IPS-18a (cell line): ENCODE results near the gene TIAM2.

ENCODE experiments used
- H3K27ac ChIP-seq: one replicate; pipeline ENCODE4 v1.5.1; 2013; ENCODE audit warnings: low read length
- H3K27me3 ChIP-seq: one replicate; pipeline ENCODE4 v1.6.1; 2013; ENCODE audit warnings: mild to moderate bottlenecking, low read length; ENCODE audit not compliant: control insufficient read depth, insufficient read depth
- H3K36me3 ChIP-seq: one replicate; pipeline ENCODE4 v1.6.1; 2013; ENCODE audit warnings: low read depth, low read length; ENCODE audit not compliant: control insufficient read depth
- H3K4me1 ChIP-seq: one replicate; pipeline ENCODE4 v1.6.1; 2013; ENCODE audit warnings: low read depth, low read length; ENCODE audit not compliant: control insufficient read depth
- H3K4me3 ChIP-seq: one replicate; pipeline ENCODE4 v1.5.1; 2013; ENCODE audit warnings: low read length
- H3K9ac ChIP-seq: one replicate; pipeline ENCODE4 v1.6.1; 2013; ENCODE audit warnings: mild to moderate bottlenecking, low read length, moderate library complexity
- H3K9me3 ChIP-seq: one replicate; pipeline ENCODE4 v1.6.1; 2013; ENCODE audit warnings: low read depth, low read length; ENCODE audit not compliant: control insufficient read depth

The TIAM2 gene

DNA sequence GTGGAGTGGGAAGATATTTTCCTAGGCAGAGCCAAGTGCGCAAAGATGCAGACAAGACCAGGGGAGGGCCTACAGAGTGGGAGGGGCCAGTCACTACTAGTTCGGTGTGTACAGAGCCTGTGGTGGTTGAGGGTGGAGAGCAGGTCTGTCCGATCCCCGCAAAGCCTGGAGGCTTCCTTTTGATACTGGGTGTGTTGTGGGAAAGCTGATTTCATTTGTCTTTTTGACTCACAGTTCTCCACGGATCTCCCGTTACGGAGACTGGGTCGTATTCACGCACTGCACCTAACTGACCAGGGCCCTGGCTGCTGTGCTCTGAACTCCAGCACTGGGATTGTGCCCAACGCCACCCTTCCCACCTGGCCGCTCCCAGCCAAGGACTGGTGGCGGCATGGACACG is 1.4 kb upstream of the TIAM2 start:
- no peak overlapping the region for H3K4me3 ChIP-seq
- H3K9ac ChIP-seq, result no peak overlapping the region
- peaks cover 15% of the 10 kb centered on the region for H3K4me1 ChIP-seq
- peaks cover 19% of the 10 kb centered on the region for H3K27me3 ChIP-seq
- no peaks in the 10 kb centered on the region for H3K9me3 ChIP-seq
- H3K36me3 ChIP-seq, result no peaks in the 10 kb centered on the region
- no peak overlapping the region for H3K27ac ChIP-seq

DNA sequence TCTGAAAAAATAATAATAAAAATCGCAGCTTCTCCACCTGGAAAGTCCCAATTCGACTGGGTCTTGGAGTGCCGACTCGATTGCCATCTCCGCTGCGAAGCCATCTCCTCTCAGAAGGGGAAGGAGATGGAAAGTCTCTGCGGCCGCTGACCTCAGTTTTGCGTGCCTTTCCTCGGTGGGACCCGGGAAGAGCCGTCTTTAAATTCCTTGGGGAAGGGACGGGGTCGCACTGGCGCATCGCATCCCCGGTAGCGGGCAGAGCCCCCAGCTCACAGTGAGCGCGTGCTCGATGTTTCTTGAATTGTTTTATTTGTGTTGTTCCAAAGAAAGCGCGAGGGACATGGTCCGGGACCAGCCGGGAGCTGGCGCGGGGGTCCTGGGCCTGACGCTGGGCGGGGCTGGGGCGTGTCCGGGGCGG is 270 bp upstream of the TIAM2 start:
- Histone ChIP-seq H3K4me1 (peaks cover 10% of the 10 kb centered on the region), H3K4me3 (peak overlapping the region; percentile 80), H3K36me3 (no peaks in the 10 kb centered on the region), H3K9ac (peak overlapping the region; percentile 61), H3K9me3 (no peaks in the 10 kb centered on the region), H3K27me3 (peaks cover 19% of the 10 kb centered on the region), H3K27ac (no peak overlapping the region)

DNA sequence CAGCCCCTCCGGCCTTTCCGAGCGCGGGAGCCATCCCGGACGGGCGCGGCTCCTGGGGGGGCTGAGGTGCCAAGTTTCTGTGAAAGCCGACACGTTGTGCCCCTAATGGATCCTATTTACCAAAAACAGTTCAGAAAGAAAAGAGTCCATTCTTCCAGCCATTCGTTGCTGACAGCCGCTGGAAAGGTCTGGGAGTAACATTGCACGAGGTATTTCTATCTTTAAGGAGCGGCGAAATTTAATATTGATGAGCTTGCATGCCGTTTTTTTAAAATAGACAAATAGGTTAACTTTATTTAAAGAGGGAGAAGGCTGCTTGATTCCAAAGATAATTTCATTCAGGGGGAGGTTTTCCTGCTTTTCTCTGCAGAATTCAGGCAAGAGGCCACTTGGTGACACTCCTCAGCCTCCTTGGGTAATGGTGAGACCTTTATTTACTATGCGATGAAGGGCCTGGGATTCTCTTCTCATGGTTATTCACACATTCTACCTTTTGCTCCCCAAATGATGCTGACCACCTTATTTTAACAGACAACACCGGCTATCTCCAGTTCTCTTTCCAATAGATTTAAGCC is 988 bp downstream of the TIAM2 start:
- peaks cover 10% of the 10 kb centered on the region for H3K4me1 ChIP-seq
- no peak overlapping the region for H3K27ac ChIP-seq
- peak overlapping the region; percentile 63 for H3K9ac ChIP-seq
- no peaks in the 10 kb centered on the region for H3K36me3 ChIP-seq
- H3K9me3 ChIP-seq, result no peaks in the 10 kb centered on the region
- peak overlapping the region; percentile 80 for H3K4me3 ChIP-seq
- H3K27me3 ChIP-seq, result peaks cover 19% of the 10 kb centered on the region

DNA sequence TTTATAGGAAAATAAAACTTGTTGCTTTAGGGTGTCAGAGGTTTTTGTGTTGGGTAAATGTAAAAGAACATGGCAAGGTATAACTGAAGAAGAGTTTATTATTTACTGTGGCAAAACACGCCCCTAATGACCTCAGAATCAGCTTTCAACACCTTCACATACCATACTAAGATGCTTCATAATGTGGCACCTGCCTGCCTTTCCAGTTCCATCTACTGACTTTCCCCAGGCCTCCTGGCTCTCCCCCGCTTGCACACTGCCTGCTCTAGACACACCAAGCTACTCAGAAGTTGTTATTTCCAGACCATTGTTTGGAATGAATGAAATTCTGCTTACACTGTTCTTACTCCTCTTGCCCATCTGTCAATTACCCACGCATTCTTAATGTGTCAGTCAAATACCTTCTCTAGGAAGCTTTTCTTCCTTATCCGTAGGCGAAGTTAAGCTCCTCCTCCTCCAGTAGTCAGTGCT is 1.8 kb downstream of the TIAM2 start:
- Histone ChIP-seq H3K4me3 (peak overlapping the region; percentile 80), H3K36me3 (no peaks in the 10 kb centered on the region), H3K4me1 (peaks cover 10% of the 10 kb centered on the region), H3K27ac (no peak overlapping the region), H3K9me3 (no peaks in the 10 kb centered on the region), H3K27me3 (peaks cover 19% of the 10 kb centered on the region), H3K9ac (no peak overlapping the region)

DNA sequence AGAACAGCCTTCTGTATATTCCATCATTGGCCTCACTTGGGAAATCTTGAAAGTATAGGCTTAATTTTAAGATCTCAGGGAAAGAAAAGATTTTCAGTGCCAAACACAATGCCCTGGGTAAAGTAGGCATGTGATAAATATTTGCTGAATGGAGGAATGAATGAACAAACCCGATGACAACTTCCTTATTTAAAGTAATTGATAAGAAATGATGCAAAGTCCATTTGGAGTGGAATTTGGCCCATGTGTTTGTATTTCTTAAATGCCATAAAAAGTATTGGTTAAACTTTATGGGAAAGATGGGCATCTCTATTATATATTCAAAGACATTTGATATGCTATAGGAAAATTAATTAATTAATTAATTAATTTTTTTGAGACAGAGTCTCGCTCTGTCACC is 3.7 kb downstream of the TIAM2 start:
- Histone ChIP-seq H3K9ac (no peak overlapping the region), H3K9me3 (no peaks in the 10 kb centered on the region), H3K27me3 (peaks cover 19% of the 10 kb centered on the region), H3K27ac (no peak overlapping the region), H3K4me3 (no peak overlapping the region), H3K36me3 (no peaks in the 10 kb centered on the region), H3K4me1 (peaks cover 10% of the 10 kb centered on the region)

DNA sequence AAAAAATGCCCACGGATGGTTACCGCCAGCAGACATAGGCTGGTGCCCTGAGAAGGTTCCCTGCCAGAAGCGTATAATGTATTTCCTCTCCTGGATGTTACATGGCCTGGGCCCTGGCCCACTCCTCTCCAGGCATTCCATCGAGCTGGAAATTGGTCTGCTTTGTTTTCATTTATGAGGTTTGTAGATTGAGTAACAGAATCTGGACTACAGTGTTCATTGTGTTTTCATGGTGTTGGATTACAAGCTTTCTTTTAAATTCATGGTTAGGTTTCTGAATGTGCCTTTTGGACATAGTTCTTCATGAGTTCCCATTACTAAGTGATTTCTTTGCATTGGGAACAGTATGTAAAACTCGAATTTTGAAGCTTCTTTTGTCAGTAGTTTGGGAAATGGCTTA is 6.4 kb downstream of the TIAM2 start:
- no peak overlapping the region for H3K27ac ChIP-seq
- no peaks in the 10 kb centered on the region for H3K9me3 ChIP-seq
- no peak overlapping the region for H3K4me3 ChIP-seq
- peaks cover 6% of the 10 kb centered on the region for H3K4me1 ChIP-seq
- no peak overlapping the region for H3K9ac ChIP-seq
- H3K36me3 ChIP-seq, result no peaks in the 10 kb centered on the region
- H3K27me3 ChIP-seq, result peaks cover 8% of the 10 kb centered on the region

DNA sequence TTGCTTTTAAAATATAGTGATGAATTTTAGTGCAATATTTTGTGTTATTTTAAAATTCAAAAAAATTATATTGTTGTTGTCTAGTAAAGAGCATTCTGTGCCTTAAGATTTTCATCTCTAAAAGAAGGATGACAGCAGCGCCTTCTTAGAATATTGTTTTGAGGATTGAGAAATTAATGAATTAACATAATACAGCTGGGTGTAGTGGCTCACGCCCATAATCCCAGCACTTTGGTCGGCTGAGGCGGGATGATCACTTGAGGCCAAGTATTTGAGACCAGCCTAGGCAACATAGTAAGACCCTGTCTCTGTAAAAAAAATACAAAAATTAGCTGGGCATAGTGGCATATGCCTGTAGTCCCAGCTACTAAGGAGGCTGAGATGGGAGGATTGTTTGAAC is 6.8 kb downstream of the TIAM2 start:
- Histone ChIP-seq H3K4me3 (no peak overlapping the region), H3K27ac (no peak overlapping the region), H3K4me1 (peaks cover 5% of the 10 kb centered on the region), H3K27me3 (peaks cover 3% of the 10 kb centered on the region), H3K9ac (no peak overlapping the region), H3K36me3 (no peaks in the 10 kb centered on the region), H3K9me3 (no peaks in the 10 kb centered on the region)

DNA sequence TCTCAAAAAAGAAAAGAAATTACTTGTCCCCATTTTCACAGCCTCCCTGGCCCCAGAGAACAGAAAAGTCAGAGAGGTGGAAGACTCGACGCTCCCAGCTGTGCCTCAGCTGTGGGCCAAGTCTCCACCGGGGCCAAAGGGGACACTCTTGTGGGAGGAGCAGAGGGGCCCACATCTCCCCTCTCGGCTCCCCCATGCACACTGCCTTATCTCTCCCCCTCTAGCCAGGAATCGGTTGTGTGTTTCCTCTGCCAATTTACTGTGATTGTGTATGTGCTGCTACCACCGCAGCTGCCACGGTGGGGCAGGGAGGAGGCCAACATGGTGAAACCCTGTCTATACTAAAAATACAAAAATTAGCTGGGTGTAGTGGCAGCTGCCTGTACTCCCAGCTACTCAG is 8.4 kb downstream of the TIAM2 start:
- Histone ChIP-seq H3K27me3 (no peaks in the 10 kb centered on the region), H3K4me1 (peaks cover 9% of the 10 kb centered on the region), H3K36me3 (no peaks in the 10 kb centered on the region), H3K9ac (no peak overlapping the region), H3K4me3 (no peak overlapping the region), H3K9me3 (no peaks in the 10 kb centered on the region), H3K27ac (no peak overlapping the region)

DNA sequence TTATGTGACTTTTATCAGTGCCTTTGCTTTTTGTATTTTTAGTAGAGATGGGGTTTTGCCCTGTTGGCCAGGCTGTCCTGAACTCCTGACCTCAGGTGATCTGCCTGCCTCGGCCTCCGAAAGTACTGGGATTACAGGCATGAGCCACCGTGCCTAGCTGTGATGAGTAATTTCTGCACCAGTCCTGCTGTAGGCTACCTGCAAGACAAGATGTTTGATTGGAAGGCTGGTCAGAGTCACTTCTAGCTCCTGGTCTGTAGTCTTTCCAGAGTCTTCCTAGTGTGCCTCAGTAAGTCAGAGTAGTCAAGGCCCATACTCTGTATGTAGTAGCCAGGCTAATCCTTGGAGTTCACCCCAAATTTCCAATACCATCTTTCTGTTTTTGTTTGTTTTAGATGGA is 8.9 kb downstream of the TIAM2 start:
- H3K9ac ChIP-seq, result no peak overlapping the region
- no peaks in the 10 kb centered on the region for H3K9me3 ChIP-seq
- no peaks in the 10 kb centered on the region for H3K36me3 ChIP-seq
- H3K4me3 ChIP-seq, result no peak overlapping the region
- peaks cover 9% of the 10 kb centered on the region for H3K4me1 ChIP-seq
- no peaks in the 10 kb centered on the region for H3K27me3 ChIP-seq
- no peak overlapping the region for H3K27ac ChIP-seq

DNA sequence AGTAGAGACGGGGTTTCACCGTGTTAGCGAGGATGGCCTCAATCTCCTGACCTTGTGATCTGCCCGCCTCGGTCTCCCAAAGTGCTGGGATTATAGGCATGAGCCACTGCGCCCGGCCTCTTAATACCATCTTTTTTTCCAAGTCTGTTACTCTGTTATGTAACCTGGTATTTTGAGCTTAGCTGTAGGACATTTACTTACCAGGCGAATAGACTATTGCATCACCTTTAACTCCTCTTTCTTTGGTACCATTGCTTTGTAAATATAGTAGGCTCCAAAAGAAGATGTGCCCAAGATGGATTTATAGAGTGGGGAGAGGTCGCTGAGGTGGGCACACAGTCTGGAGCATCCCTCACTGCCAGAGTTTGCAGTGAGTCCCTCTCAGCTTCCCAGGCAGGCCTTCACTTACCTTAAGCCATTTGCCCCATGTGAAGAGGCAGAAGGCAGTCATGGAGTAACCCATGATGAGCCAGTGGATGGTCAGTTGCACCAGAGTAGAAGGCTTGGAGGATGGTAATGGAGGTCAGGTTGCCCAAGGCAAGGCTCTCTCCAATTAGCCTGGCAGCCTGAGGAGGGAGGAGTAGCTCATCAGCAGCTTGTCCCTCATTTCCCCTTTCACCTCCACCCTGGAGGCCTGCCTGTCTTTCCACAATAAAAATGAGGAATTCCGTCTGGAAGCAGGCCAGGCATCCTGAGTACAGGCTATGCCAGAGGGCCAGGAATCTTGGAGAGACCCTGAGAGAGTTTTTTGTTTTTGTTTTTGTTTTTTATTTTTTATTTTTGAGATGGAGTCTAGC is 9.7 kb downstream of the TIAM2 start:
- Histone ChIP-seq H3K27me3 (no peaks in the 10 kb centered on the region), H3K27ac (no peak overlapping the region), H3K4me3 (no peak overlapping the region), H3K9ac (no peak overlapping the region), H3K36me3 (no peaks in the 10 kb centered on the region), H3K4me1 (peaks cover 9% of the 10 kb centered on the region), H3K9me3 (no peaks in the 10 kb centered on the region)

DNA sequence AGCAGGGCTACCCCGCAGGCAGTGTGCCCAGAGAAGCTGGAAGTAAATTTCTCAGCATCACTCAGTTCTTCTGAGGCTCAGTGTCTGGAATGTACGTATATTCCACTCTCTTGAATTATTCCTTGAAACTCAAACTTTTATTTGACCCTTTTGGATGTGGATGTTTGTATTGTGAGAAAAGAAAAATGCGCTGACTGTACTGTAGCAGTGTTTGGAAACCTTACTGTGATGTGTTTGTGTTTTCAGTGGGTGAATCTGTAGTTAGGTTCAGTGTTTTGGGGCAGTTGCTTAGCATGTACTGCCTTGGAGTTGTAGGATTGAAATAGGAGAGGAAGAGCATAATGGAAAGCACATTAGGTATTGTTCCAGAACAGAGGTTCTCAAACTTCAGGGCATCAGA is 13.5 kb downstream of the TIAM2 start:
- no peak overlapping the region for H3K9ac ChIP-seq
- peaks cover 9% of the 10 kb centered on the region for H3K4me1 ChIP-seq
- H3K36me3 ChIP-seq, result no peaks in the 10 kb centered on the region
- no peaks in the 10 kb centered on the region for H3K9me3 ChIP-seq
- H3K27me3 ChIP-seq, result no peaks in the 10 kb centered on the region
- no peak overlapping the region for H3K4me3 ChIP-seq
- H3K27ac ChIP-seq, result no peak overlapping the region

DNA sequence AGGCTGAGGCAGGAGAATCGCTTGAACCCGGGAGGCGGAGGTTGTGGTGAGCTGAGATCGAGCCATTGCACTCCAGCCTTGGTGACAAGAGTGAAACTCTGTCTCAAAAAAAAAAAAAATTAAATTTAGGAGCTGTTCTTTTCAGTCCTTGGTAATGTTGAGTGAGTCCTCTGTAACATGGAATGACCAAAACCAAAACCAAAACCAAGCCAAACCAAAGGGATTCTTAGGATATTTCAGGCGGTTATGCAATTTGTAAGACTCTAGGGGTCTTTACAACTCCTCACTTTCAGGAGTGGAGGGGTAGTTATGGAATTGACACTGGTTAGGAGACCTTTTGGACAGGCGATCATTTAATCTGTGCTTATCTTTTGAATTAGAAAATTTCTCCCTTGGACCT is 15.8 kb downstream of the TIAM2 start:
- no peak overlapping the region for H3K4me3 ChIP-seq
- H3K27me3 ChIP-seq, result no peaks in the 10 kb centered on the region
- peaks cover 19% of the 10 kb centered on the region for H3K4me1 ChIP-seq
- H3K27ac ChIP-seq, result no peak overlapping the region
- no peaks in the 10 kb centered on the region for H3K36me3 ChIP-seq
- H3K9ac ChIP-seq, result no peak overlapping the region
- H3K9me3 ChIP-seq, result no peaks in the 10 kb centered on the region
